Vagina (tissue), 2 donors: ENCODE data around the gene ABCA13. TPM values are rescaled to one million over a fixed set of nuclear protein-coding genes. Genes with fewer than 3 reads are reported as not detected.

Source experiments
- DNase-seq, 2 donors: peaks; one replicate each; pipeline ENCODE4 v3.0.0-alpha.2; 2017; ENCODE audit errors: extremely low spot score in 2 of 2
- H3K27ac ChIP-seq: fragments of 200-600 bp; sonication (generic); one replicate; pipeline ENCODE4 v1.5.1; 2019
- H3K27me3 ChIP-seq: fragments of 200-600 bp; sonication (generic); one replicate; pipeline ENCODE4 v1.5.1; 2019
- H3K36me3 ChIP-seq, 2 donors: fragments of 200-600 bp; sonication (generic); one replicate each; pipeline ENCODE4 v1.5.1; 2017 to 2019
- H3K4me1 ChIP-seq: fragments of 200-600 bp; sonication (generic); one replicate; pipeline ENCODE4 v1.5.1; 2019
- H3K4me3 ChIP-seq, 2 donors: fragments of 200-600 bp; sonication (generic); 1 replicate in 1 of 2; 2 replicates in 1 of 2; pipeline ENCODE4 v1.5.1; 2016 to 2019
- H3K9me3 ChIP-seq: fragments of 200-600 bp; sonication (generic); one replicate; pipeline ENCODE4 v1.5.1; 2019
- CTCF ChIP-seq, 3 experiments: fragments of 450-650 bp in 2 of 3; fragments of 200-600 bp in 1 of 3; sonication (generic) in 1 of 3; IDR thresholded peaks; one replicate each; pipeline ENCODE4 v1.5.1; 2017 to 2019; ENCODE audit warnings: antibody characterized with exemption in 3 of 3, mild to moderate bottlenecking in 2 of 3, moderate library complexity in 2 of 3
- POLR2A ChIP-seq, 2 donors: fragments of 450-650 bp; IDR thresholded peaks; one replicate each; pipeline ENCODE4 v1.6.1; 2017; ENCODE audit warnings: antibody characterized with exemption in 2 of 2, mild to moderate bottlenecking in 2 of 2, moderate library complexity in 2 of 2
- POLR2AphosphoS5 ChIP-seq, 2 donors: sonication (generic); formaldehyde crosslinking; IDR thresholded peaks; one replicate each; pipeline ENCODE4 v1.9.0; 2017; ENCODE audit warnings: antibody characterized with exemption in 2 of 2, mild to moderate bottlenecking in 2 of 2, low read depth in 1 of 2; ENCODE audit not compliant: insufficient read depth in 1 of 2
- intact Hi-C: fragments of 100-400 bp; cut with DNase I; formaldehyde crosslinking; loops from one replicate; pipeline ENCODE4 v1.15.1; 2023
- total RNA-seq: library from RNA; depleted of rRNA; stranded (reverse); fragments of >200 nt; gene quantifications from one replicate; pipeline ENCODE4 v1.2.3, GENCODE V29; 2016

Gene ABCA13
- total RNA-seq, 1 donor from 2014 or later = under 0.01 TPM

GRCh38 chr7:48355346-48355745, 184.1 kb downstream of the ABCA13 start:
- no peak for TF ChIP-seq POLR2A (IDR thresholded peaks at IDR 0.05)
- TF ChIP-seq POLR2AphosphoS5 (IDR thresholded peaks at IDR 0.05; ENCODE audit: insufficient read depth in 1 of 2, low read depth in 1 of 2) = no peak
- no peak for TF ChIP-seq CTCF (IDR thresholded peaks at IDR 0.05)
- DNase-seq = no peak
- no peak overlapping the region for H3K4me3 ChIP-seq
- H3K27me3 ChIP-seq = no peaks in the 10 kb centered on the region
- H3K36me3 ChIP-seq = no peaks in the 10 kb centered on the region
- H3K4me1 ChIP-seq = no peaks in the 10 kb centered on the region
- intact Hi-C loops = no loop called here
- H3K27ac ChIP-seq = no peak overlapping the region
- no peaks in the 10 kb centered on the region for H3K9me3 ChIP-seq

- H3K9me3 ChIP-seq = no peaks in the 10 kb centered on the region
- no peaks in the 10 kb centered on the region for H3K36me3 ChIP-seq
- H3K4me1 ChIP-seq = no peaks in the 10 kb centered on the region
- TF ChIP-seq POLR2AphosphoS5 (IDR thresholded peaks at IDR 0.05; ENCODE audit: insufficient read depth in 1 of 2, low read depth in 1 of 2) (no peak), CTCF (IDR thresholded peaks at IDR 0.05) (no peak), POLR2A (IDR thresholded peaks at IDR 0.05) (no peak)
- no peak for DNase-seq
- no peak overlapping the region for H3K4me3 ChIP-seq
- no peaks in the 10 kb centered on the region for H3K27me3 ChIP-seq
- intact Hi-C loops = no loop called here
- H3K27ac ChIP-seq = no peak overlapping the region
Observed at GRCh38 chr7:48360574-48360973, 189.3 kb downstream of the ABCA13 start.

GRCh38 chr7:48363174-48363573, 191.9 kb downstream of the ABCA13 start:
- Histone ChIP-seq H3K27ac (no peak overlapping the region), H3K27me3 (no peaks in the 10 kb centered on the region), H3K36me3 (no peaks in the 10 kb centered on the region), H3K4me1 (no peaks in the 10 kb centered on the region), H3K4me3 (no peak overlapping the region), H3K9me3 (no peaks in the 10 kb centered on the region)
- intact Hi-C loops = no loop called here
- DNase-seq = no peak
- TF ChIP-seq POLR2AphosphoS5 (IDR thresholded peaks at IDR 0.05; ENCODE audit: insufficient read depth in 1 of 2, low read depth in 1 of 2) = no peak
- TF ChIP-seq CTCF (IDR thresholded peaks at IDR 0.05) = no peak
- no peak for TF ChIP-seq POLR2A (IDR thresholded peaks at IDR 0.05)

GRCh38 chr7:48365010-48365409, 193.8 kb downstream of the ABCA13 start:
- H3K4me3 ChIP-seq = no peak overlapping the region
- TF ChIP-seq POLR2A (IDR thresholded peaks at IDR 0.05) (no peak), CTCF (IDR thresholded peaks at IDR 0.05) (no peak), POLR2AphosphoS5 (IDR thresholded peaks at IDR 0.05; ENCODE audit: insufficient read depth in 1 of 2, low read depth in 1 of 2) (no peak)
- intact Hi-C loops = no loop called here

GRCh38 chr7:48366096-48366495, 194.8 kb downstream of the ABCA13 start:
- intact Hi-C loops = no loop called here
- no peaks in the 10 kb centered on the region for H3K9me3 ChIP-seq
- no peak overlapping the region for H3K4me3 ChIP-seq
- no peak overlapping the region for H3K27ac ChIP-seq
- no peak for DNase-seq
- no peaks in the 10 kb centered on the region for H3K36me3 ChIP-seq
- no peaks in the 10 kb centered on the region for H3K4me1 ChIP-seq
- TF ChIP-seq POLR2A (IDR thresholded peaks at IDR 0.05) = no peak
- no peak for TF ChIP-seq POLR2AphosphoS5 (IDR thresholded peaks at IDR 0.05; ENCODE audit: insufficient read depth in 1 of 2, low read depth in 1 of 2)
- TF ChIP-seq CTCF (IDR thresholded peaks at IDR 0.05) = no peak
- no peaks in the 10 kb centered on the region for H3K27me3 ChIP-seq

More at GRCh38 chr7:48365010-48365409, 193.8 kb downstream of the ABCA13 start:
- Histone ChIP-seq H3K27me3 (no peaks in the 10 kb centered on the region), H3K4me1 (no peaks in the 10 kb centered on the region), H3K36me3 (no peaks in the 10 kb centered on the region), H3K9me3 (no peaks in the 10 kb centered on the region), H3K27ac (no peak overlapping the region)
- DNase-seq = no peak
